PC-9 (cell line): ENCODE results near the gene NFKB2. TPM values are rescaled to one million over a fixed set of nuclear protein-coding genes. Genes with fewer than 3 reads are reported as not detected.

Source experiments
- BruUV-seq: library from RNA; stranded (reverse); fragments of 400-500 nt; replicated peaks from 2 replicates; lab custom pipeline; 2021; lab: Mats Ljungman, UMichigan
- CTCF ChIA-PET: fragments of 300-600 bp; sonication (Branson Sonifier 250); formaldehyde crosslinking; loops from one replicate; lab custom pipeline; 2022; ENCODE audit warnings: antibody characterized with exemption; lab: Charles Lee
- POLR2A ChIA-PET: fragments of 300-600 bp; sonication (Branson Sonifier 250); formaldehyde crosslinking; loops from one replicate; lab custom pipeline; 2022; ENCODE audit warnings: antibody characterized with exemption; ENCODE audit not compliant: unreplicated experiment; lab: Charles Lee
- DNase-seq, 2 experiments: peaks; one replicate each; pipeline versions ENCODE4 v3.0.0 to v3.0.0-alpha.2; 2015 to 2022; ENCODE audit warnings: mixed read lengths in 1 of 2
- H2AFZ ChIP-seq: fragments of 200-600 bp; sonication (generic); 2 replicates; pipeline ENCODE4 v1.8.1; 2017; ENCODE audit warnings: antibody characterized with exemption
- H3F3A ChIP-seq: fragments of 200-600 bp; sonication (generic); 2 replicates; pipeline ENCODE4 v1.8.1; 2017; ENCODE audit warnings: antibody characterized with exemption, mild to moderate bottlenecking, low read depth; ENCODE audit not compliant: insufficient read depth
- H3K27ac ChIP-seq: fragments of 200-600 bp; sonication (generic); 2 replicates; pipeline ENCODE4 v1.6.1; 2016; ENCODE audit warnings: mixed run types
- H3K27me3 ChIP-seq: fragments of 200-600 bp; sonication (generic); 2 replicates; pipeline ENCODE4 v1.6.1; 2016; ENCODE audit warnings: low read depth, mixed run types; ENCODE audit not compliant: insufficient read depth
- H3K36me3 ChIP-seq: fragments of 200-600 bp; sonication (generic); 2 replicates; pipeline ENCODE4 v1.6.1; 2016; ENCODE audit warnings: low read depth, mixed run types
- H3K4me1 ChIP-seq: fragments of 200-600 bp; sonication (generic); replicated peaks from 2 replicates; pipeline ENCODE4 v1.6.1; 2016; ENCODE audit warnings: mixed run types; ENCODE audit not compliant: insufficient read depth
- H3K4me2 ChIP-seq: fragments of 200-600 bp; sonication (generic); 2 replicates; pipeline ENCODE4 v1.6.1; 2017; ENCODE audit warnings: mixed run types
- H3K4me3 ChIP-seq: fragments of 200-600 bp; sonication (generic); 2 replicates; pipeline ENCODE4 v1.6.1; 2016; ENCODE audit warnings: mixed run types
- H3K79me2 ChIP-seq: fragments of 200-600 bp; sonication (generic); 2 replicates; pipeline ENCODE4 v1.6.1; 2017; ENCODE audit warnings: low read depth, mixed run types
- H3K9me2 ChIP-seq: fragments of 200-600 bp; sonication (generic); 2 replicates; pipeline ENCODE4 v1.8.1; 2017; ENCODE audit warnings: mild to moderate bottlenecking; ENCODE audit not compliant: insufficient read depth
- H3K9me3 ChIP-seq: fragments of 200-600 bp; sonication (generic); 2 replicates; pipeline ENCODE4 v1.8.1; 2016; ENCODE audit warnings: low read depth; ENCODE audit not compliant: insufficient read depth
- H4K20me1 ChIP-seq: fragments of 200-600 bp; sonication (generic); 2 replicates; pipeline ENCODE4 v1.8.1; 2017; ENCODE audit not compliant: insufficient read depth
- EZH2 ChIP-seq: fragments of 200-600 bp; sonication (generic); IDR thresholded peaks from 2 replicates; pipeline ENCODE4 v1.8.0; 2017; ENCODE audit warnings: antibody characterized with exemption, low read depth
- intact Hi-C: fragments of 100-400 bp; cut with micrococcal nuclease; formaldehyde crosslinking; loops from one replicate; pipeline ENCODE4 v1.10.0; 2022; ENCODE audit not compliant: unreplicated experiment
- total RNA-seq: library from RNA; stranded (reverse); gene quantifications from 2 replicates; pipeline ENCODE4 v1.2.3, GENCODE V29; 2021
- TF ChIP-seq, protein P1 (sequence below): fragments of 200-600 bp; sonication (generic); conservative IDR thresholded peaks from 2 replicates; pipeline ENCODE4 v1.6.1; 2017; ENCODE audit warnings: mixed run types, antibody characterized with exemption, mild to moderate bottlenecking, moderate library complexity

NFKB2 gene
- total RNA-seq, 1 experiment from 2014 or later = 26.3 TPM

DNA sequence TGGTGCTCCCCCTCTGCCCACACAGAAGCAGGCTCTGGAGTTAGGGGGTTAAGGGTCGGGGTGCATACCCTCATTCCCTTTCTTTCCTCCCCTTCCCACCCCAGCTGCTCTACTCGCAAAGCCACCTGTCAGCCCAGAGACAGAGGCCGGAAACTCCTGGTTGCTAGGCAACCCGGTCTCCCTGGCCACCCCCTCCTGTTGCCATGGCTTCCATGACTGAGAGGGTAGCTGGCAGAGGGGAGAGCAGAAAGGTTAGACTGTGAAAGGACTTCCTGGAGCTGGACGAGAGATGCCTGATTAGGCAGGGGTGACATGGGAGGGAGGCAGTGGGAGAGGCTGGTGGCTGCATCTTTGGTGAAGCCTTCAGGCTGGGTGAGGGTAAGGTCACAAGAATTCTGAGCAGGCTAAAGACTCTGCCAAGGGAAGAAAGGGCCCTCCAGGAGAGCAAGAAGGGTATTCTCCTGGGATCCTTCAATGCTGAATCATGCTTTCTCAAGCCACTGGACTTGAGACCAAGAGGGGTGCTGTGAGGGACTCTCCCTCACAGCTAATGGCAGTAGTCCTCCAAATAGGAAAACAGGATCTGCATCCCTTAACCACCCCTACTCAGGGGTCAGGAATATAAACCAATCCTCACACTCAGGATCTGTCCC, 17.7 kb downstream of the NFKB2 start:
- Histone ChIP-seq H3K4me1 (no peaks in the 10 kb centered on the region), H3K27ac (no peak overlapping the region), H3K27me3 (peaks cover 55% of the 10 kb centered on the region), H4K20me1 (no peaks in the 10 kb centered on the region), H3K9me2 (no peaks in the 10 kb centered on the region), H3K4me2 (no peak overlapping the region), H3F3A (no peaks in the 10 kb centered on the region), H3K79me2 (no peaks in the 10 kb centered on the region), H3K9me3 (no peaks in the 10 kb centered on the region), H3K36me3 (no peaks in the 10 kb centered on the region), H2AFZ (no peak overlapping the region), H3K4me3 (no peak overlapping the region)
- no TSS peak for BruUV-seq
- POLR2A ChIA-PET = no interaction called here
- intact Hi-C loops = no loop called here
- no peak for TF ChIP-seq EZH2
- TF ChIP-seq, protein P1, sequence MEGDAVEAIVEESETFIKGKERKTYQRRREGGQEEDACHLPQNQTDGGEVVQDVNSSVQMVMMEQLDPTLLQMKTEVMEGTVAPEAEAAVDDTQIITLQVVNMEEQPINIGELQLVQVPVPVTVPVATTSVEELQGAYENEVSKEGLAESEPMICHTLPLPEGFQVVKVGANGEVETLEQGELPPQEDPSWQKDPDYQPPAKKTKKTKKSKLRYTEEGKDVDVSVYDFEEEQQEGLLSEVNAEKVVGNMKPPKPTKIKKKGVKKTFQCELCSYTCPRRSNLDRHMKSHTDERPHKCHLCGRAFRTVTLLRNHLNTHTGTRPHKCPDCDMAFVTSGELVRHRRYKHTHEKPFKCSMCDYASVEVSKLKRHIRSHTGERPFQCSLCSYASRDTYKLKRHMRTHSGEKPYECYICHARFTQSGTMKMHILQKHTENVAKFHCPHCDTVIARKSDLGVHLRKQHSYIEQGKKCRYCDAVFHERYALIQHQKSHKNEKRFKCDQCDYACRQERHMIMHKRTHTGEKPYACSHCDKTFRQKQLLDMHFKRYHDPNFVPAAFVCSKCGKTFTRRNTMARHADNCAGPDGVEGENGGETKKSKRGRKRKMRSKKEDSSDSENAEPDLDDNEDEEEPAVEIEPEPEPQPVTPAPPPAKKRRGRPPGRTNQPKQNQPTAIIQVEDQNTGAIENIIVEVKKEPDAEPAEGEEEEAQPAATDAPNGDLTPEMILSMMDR = no peak
- CTCF ChIA-PET = no interaction called here
- no peak for DNase-seq

DNA sequence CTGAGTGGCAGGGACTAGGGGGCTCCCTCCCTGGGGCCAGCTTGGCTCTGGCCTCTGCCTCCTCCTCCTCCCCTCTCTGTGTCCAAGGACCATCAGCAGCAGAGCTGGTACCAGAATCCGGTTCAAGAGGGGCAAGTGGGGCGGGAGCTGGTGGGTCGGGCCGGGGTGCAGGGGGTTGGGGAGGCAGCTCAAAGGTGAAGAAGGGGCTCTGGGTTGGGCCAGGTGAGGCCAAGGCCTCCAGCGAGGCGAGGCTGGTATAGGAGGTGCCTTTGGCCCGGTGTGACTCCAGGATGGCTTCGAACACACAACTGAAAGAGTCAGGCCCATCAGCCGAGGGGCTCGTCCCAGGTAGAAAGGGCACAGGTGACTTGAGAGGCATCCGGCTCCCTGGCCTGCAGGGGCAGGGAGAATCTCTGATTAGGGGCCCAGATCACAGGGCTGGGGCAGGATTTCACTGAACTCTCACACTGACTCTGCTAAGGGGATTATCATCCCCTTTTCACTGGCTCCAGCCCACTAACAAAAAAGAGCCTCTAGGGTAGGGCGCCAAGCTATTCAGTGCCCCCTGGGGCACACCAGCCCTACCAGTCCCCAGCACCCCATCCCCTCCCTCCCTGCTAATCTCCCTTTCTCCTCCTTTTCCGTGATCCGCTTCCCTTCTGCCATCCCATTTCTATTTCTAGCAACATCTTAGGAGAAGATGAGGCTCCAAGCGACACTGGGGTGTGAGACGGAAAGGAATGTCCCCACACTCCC, 18.5 kb downstream of the NFKB2 start:
- H3F3A ChIP-seq = no peaks in the 10 kb centered on the region
- intact Hi-C loops = no loop called here
- H3K4me2 ChIP-seq = no peak overlapping the region
- H3K79me2 ChIP-seq = no peaks in the 10 kb centered on the region
- no peaks in the 10 kb centered on the region for H3K4me1 ChIP-seq
- H3K36me3 ChIP-seq = no peaks in the 10 kb centered on the region
- no peaks in the 10 kb centered on the region for H4K20me1 ChIP-seq
- POLR2A ChIA-PET = no interaction called here
- no peak overlapping the region for H3K4me3 ChIP-seq
- no peak overlapping the region for H3K27ac ChIP-seq
- no peak for DNase-seq
- no peaks in the 10 kb centered on the region for H3K9me2 ChIP-seq
- CTCF ChIA-PET = no interaction called here
- TF ChIP-seq, protein P1 = no peak
- no peak for TF ChIP-seq EZH2
- H3K27me3 ChIP-seq = peaks cover 55% of the 10 kb centered on the region
- H2AFZ ChIP-seq = no peak overlapping the region
- no peaks in the 10 kb centered on the region for H3K9me3 ChIP-seq
- BruUV-seq = no TSS peak

DNA sequence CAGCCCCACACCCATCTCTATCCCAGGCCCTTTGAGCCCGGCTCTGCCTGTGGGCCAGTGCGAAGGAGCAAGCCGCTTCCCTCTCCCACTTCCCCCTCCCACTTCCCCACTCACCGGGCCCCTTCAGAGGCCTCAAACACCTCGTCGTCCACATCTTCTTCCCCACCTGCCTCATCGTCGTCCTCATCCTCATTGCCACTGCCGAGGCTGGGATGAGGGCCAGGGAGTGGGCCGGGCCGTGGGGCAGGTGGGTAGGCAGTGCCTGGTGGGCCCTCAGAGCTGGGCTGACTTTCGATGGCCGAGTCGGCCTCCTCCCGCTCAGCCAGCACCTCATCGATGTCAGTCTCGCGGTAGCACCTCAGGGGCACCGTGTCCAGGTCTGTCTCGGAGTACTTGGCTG, 19.2 kb downstream of the NFKB2 start:
- TF ChIP-seq EZH2 = no peak
- TF ChIP-seq, protein P1 = no peak
- no peak for DNase-seq

More for the DNA sequence above, 19.2 kb downstream of the NFKB2 start:
- Histone ChIP-seq H3K4me2 (no peak overlapping the region), H3K9me2 (no peaks in the 10 kb centered on the region), H2AFZ (no peak overlapping the region), H3K79me2 (no peaks in the 10 kb centered on the region), H3K9me3 (no peaks in the 10 kb centered on the region), H3K27me3 (peaks cover 53% of the 10 kb centered on the region), H4K20me1 (no peaks in the 10 kb centered on the region), H3K27ac (no peak overlapping the region), H3K4me1 (no peaks in the 10 kb centered on the region), H3K4me3 (no peak overlapping the region), H3F3A (no peaks in the 10 kb centered on the region), H3K36me3 (no peaks in the 10 kb centered on the region)
- intact Hi-C loops = no loop called here
- POLR2A ChIA-PET = interaction anchor here (0.6 kb wide), 1 partner anchor 161 kb away, joined by 6 read pairs; no protein-coding TSS in a partner anchor
- CTCF ChIA-PET = no interaction called here
- no TSS peak for BruUV-seq
